Stimulated activated CD4-positive, alpha-beta T cell treated with anti-CD3 and anti-CD28 coated beads, Interleukin-4, amount 100 ng/mL, for 24 hours (primary cell): ENCODE results near the gene HS6ST2.
A peak's percentile ranks its signal among the peaks of the same experiment; 100 is the strongest.

ENCODE experiments used
- DNase-seq: peaks from one replicate; pipeline ENCODE4 v3.0.0-alpha.2; 2020

The HS6ST2 gene

DNA sequence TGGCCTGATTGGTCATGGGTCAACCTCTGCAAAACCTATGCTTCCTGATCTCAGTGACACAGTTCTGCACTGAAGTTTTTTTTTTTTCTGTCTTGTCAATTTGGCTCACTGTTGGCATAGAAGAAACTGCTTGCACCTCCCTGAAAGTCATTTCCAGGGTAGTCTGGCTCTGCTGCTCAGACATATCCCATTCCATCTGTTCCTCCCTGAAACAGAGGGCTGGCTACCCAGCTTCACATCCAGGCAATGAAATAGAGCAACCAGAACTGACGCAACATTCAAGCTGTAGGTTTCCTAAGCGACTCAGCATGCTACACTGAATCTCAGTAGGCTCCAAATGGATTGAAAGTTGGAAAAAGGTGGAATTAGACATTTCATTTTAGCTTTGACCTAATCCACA, 292.8 kb downstream of the HS6ST2 start:
- DNase-seq: no peak

DNA sequence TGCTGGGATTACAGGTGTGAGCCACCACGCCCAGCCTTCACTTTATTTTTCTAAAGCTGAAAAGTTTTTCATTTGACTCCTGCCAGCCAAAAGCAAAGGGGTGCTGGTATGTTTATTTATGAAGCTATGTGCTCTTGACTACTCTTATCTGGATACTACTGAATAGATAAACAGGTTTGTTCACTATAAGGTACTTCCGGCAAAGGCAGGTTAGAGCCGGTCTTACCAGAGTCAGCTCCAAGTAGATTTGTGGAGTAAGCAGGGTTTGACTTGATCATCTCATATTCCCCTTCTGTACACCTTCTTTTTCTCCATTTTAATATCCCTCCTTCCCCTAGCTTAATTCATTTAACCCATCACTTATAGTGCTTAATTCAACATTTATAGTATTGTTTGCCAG, 294.2 kb downstream of the HS6ST2 start:
- no peak for DNase-seq

DNA sequence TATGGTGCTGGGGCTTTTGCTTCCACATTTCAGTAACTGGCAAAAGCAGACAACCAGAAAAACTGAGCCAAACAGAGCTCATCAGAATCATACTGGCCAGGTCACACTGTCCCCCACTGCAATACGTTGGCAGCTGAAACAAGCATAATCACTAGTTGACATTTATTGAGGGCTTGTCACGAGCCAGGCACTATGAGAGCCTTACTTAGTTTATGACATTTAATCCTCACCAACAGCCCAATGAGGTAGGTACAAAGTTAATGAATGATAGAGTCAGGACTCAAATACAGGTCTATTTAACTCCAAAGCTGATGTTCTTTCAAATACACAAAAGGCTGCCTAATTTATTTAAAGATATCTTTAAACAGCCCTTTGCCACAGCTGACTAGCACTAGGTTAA, 295.6 kb downstream of the HS6ST2 start:
- DNase-seq: no peak

DNA sequence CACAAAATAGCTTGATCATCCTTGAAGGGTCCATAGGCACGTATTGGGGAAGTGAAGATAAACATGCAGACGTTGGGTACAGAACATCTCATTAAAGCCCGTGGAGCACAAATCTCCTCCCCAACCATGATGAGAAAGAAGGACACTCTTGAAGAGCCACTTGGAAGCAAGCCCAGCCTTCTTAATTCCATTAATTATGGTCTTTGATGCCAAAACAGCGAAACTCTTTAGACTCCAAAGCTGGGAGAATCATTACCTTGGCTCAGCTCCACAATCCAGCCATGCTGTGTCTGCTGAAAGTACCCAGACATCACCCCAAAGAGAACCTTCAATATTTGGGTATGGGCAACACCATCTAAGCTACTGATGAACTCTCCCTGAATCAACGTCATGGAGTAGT, 300.6 kb downstream of the HS6ST2 start:
- no peak for DNase-seq

DNA sequence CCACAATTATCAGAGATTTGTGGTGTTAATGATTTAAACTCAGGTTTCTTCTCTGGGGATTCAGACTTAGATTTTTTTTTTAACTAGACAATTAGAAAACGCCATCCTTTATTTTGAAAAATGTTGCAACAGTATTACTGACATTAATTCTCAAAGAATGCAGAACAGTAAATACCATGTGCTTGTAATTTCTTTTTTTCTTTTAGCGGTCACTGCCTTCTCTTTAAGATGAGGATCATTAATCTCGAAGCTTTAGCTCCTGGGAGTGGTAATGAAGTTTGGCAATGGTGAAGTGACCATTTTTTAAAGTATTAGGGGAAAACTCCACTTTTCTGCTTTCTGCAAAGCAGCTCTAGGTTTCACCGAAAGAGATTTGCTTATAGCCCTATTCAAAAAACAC, 305.6 kb downstream of the HS6ST2 start:
- DNase-seq: no peak

DNA sequence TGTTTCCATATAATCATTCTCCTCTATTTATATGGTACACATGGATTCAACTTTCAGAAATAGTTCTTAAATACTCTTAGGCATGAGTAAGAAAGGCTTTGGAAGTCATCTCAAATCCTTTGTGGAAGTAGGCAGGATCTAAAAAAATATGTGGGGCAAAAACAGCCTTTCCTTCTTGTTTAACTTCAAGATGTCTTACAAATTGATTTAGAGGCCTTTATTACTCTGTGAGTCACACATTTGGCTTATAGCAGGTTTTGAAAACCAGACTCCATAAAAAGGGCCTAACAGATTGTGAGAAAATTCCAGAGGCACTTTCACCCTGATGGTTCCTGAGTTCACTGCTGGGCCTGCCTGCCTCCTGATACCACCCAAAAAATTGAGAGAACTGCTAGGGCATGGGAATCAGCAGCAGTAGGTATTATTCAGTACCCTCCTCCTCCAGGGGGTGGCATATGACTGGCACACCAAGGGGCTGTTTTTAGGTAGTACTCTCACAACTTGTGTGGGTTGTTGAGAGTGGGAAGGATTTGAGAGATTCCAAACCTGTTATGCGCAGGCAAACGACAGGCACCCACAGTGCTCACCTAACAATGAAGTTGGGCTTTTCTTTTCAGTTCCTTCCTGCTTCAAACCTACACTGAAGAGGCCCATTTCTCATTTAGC, 306.9 kb downstream of the HS6ST2 start:
- DNase-seq: no peak

DNA sequence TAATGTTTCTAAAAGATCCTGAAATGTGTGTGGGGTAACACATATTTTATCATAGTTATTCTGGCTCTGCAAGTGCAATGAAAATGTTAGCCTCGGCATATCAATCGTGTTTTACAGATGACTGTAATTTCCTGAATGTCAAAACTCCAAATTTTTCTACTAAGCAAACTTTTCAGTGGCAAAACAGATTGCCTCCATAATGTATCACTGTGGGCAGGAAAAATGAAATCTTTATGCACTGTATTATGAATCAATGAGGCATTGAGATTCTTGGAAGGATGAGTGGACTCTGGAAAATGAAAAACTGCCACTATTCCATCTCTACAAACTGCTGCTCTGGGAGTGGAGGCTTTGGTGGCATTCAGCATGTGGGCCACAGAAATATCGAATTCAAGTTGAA, 309.5 kb downstream of the HS6ST2 start:
- no peak for DNase-seq

DNA sequence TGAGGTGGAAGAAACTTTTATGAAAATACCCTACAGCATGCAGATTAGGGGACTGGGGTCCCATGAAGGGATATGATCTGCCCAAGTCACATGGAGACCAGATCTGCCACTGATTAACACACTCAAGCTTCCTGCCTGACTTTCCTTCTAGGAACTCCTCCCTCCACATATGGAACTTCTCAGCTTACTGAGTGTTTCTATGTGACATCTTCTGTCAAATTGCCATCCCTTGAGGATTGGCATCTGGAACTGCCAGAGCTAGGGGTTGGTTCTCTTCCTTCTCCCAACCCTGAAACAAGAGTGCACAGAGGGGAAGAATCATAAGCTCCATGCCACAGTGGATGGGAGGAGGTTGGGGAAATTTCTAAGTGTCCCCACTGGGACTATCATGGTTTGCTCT, 319.0 kb downstream of the HS6ST2 start:
- no peak for DNase-seq

DNA sequence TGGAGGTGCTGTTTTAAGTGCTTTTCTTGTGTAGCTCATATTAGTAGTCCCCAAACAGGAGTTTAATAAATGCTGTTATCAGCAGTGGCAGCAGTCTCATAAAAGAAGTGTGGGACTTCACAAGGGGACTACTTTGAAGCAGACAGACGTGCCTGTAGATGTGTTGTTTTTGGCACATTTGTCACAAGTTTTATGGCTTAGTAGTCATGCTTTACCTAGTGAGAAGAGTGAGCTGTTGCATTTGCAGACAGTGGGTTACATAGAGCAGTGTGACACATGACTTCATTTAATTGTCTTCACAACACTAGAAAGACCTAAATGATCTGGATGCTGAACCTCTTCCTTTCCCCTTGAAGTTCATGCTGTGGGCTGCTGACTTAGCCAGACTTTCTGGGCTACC, 320.1 kb downstream of the HS6ST2 start:
- no peak for DNase-seq

DNA sequence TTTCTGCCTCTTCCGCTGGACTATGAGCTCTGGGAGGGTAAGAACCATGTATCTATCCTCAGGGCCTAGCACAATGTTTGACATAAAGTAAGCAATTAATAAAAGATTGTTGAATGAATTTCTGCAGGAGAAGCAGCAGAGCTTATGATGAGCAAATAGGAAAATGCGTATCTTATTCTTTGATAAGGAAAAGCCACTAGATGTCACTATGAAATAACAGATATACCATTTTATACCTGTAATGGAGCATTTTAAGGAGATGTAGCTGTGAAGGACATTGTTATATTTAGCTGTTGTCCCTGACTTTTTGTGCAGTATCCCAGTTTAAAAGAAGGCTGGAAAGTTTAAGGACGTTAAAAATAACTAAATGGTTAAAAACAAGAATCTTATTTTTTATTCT, 322.3 kb downstream of the HS6ST2 start:
- DNase-seq: no peak

DNA sequence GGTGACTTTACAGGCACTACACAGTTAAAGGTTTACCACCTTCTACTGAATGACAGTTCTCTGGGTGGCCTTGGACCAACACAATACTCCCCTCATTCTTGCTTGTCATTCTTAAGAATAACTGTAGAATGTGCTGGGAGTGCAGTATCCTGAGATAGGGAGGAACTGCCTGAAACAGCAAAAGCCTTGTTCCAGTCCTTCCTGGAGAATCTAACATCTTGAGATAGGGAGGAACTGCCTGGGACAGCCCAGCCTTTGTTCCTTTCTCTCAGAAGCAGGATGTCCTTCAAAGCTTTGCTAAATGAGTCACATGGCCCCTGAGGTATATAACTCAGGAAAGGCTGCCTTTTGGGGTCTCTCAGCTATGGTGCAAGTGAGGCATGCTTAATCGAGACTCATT, 323.9 kb downstream of the HS6ST2 start:
- no peak for DNase-seq

DNA sequence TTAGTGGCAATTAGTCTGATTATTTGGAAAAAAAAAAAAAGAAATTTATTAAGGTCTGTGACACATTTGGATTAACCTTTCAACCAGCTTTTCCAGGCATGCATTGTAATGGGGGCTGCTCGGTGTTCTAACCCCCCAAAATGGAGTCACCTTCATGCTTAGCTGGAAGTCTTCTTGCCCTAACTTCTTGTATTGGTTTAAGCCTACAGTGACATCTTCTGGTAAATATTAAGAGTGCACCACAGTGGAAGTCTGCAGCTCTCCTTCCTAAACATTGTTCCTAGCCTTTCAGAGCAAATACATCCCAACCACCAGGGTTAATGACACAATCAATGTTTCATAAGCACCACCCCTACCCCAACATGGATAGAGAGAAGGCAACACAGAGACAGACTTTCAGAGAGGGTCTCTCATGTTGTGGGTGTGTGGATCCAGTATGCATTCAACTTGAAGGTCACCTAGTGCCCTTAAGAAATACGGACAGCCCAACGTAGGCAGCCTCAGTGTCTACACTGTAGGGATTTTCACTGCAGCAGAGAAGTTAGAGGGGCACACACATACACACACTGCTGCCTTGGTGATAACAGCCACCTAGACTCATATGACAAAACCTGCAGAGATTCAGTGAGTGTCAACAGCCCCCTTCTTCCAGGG, 326.7 kb downstream of the HS6ST2 start:
- no peak for DNase-seq

DNA sequence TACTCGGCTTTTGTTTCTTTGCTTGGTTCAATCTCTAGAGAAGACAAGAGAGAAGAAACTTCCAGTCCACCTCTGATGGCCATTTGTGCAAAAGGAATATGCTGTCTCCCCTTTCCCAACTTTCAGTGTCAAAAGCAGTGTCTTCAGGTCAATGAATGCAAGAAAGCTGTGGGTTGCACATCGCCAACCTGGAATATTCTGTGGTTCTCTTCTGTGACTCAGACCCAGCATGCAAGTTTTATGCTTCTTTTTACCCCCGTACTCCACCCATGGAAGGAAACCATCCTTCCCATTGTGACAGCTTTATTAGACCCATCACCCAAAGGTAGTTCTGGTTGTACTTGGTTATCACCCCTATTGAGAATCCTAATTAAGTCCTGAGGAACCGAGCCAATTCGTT, 334.0 kb downstream of the HS6ST2 start:
- no peak for DNase-seq

DNA sequence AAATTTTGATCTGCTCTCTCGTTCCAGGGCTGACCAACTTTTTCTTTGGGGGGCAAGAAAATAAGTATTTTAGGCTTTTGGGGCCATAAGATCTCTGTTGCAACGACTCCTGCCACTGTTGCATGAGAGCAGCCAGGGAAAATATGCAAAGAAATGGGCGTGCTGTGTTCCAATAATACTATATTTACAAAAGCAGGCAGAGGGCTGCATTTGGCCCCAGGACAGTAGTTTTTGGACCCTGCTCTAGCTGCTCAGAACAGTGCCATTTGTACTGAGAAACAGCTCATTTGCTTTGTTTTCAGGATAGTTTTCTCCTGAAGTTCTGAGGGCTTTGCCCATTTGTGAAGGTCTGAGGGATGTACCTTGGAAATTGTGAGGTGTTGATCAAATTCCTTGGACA, 334.5 kb downstream of the HS6ST2 start:
- DNase-seq: no peak

DNA sequence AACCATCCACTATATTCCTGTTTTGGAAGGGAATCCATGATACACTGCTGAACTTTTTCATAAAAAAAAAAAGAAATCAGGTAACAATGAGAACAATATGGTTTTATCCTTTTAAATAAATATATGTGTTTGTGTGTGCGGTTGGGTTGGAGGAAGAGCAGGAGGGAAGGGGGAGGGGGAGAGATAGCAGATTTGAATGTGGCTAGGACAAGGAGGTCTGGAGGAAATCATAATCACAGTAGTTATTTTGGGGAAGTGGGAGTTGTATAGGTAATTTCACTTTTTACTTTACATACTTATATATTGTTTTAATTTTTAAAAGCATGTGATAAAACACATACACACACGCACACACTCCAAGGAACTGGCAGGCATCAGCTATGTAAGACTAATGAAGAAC, 335.1 kb downstream of the HS6ST2 start:
- DNase-seq: no peak

DNA sequence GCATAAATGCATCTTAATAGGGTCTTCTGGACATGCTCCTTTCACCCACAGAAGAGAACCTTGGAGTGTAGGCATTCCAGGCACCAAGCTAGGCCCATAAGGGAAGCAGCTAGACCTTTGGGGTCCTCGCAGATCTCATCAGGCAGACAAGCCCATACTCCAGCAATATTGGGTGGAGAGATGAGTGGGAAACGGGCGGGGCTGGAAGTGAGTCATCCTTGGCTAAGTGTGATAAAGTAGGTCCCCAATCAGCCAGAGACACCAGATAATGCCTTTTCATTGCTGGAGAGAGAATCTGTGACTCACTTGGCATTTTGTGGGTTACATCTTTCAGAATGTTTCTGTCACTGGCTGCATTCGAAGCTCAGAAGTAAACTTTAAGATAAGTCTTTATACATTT, 336.3 kb downstream of the HS6ST2 start:
- DNase-seq: peak; percentile 47

DNA sequence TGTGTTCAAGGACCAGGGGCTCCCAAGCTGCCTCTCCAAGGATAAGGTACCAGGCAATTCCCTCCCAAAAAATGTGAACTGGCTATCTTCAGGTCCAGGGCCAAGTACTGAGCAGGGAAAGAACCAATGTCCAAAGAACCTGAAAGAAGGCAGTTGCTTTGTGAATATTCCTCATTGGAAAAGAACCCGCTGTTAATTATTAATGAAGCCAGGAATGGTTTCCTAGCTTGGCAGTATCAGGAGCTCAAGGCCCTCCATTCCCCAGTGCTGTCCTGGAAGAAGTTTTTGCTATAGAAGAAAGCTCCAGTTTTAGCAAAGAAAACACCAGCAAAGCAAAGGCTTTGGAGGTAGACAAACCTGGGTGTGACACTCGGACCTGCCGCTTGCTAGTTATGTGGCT, 339.6 kb downstream of the HS6ST2 start:
- DNase-seq: no peak

DNA sequence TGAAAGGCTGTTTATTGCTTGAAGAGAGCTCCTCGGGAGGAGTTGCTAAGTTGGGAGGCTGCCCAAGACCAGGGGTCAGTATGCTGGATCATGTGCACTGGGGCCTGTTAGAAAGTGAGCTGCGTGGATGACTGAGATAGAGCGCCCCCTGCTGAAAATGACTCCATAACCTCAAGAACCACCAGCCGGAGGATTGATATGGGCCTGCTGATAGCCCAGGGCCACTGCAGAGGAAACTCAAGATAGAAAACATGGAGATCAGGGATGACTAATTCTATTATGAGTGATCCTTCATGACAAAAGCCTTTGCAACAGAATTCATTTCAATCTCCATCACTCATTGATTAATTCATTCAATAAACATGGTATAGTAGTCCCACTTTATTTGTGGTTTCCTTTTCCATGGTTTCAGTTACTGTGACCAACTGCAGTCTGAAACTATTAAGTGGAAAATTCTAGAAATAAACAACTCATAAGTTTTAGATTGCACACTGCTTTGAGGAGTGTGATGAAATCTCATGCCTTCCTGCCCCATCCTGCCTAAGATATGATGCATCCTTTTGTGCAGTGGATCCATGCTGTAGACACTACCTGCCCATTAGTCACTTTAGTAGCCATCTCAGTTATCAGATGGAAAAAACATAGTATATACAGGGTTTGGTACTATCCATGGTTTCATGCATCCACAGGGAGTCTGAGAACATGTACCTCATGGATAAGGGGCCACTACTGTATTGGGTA, 342.9 kb downstream of the HS6ST2 start:
- peak; percentile 40 for DNase-seq

DNA sequence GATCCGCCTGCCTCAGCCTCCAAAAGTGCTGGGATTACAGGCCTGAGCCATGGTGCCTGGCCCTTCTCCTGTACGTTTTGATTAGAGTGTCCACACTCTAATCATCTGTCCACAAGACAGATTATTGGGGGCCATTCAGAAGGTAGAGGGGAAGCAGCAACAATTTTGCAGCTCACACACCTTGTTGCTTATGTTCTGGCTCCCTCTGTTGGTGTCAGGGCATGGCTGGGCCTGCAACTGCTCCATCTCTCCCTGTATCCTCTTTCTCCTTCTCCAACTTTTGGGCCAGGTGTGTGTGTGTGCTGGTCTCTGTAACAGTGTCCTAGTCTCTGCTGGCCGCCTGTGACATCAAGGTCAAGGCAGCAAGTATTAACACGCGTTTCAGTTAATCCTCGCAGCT, 344.1 kb downstream of the HS6ST2 start:
- no peak for DNase-seq

DNA sequence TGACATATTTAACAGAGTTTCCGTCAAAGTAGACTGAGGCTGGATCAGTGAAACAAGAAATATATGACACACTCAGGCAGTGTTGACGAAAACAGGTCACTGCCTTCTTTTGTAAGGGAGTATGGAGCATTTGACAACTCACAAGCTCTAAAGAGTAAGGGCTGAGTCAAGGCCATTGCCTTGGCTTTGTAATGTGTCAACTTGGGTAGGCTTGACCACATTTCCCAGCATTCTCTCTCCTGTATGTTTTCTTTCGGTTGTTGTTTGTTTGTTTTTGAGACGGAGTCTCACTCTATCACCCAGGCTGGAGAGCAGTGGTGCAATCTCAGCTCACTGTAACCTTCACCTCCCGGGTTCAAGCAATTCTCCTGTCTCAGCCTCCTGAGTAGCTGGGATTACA, 344.6 kb downstream of the HS6ST2 start:
- DNase-seq: no peak

DNA sequence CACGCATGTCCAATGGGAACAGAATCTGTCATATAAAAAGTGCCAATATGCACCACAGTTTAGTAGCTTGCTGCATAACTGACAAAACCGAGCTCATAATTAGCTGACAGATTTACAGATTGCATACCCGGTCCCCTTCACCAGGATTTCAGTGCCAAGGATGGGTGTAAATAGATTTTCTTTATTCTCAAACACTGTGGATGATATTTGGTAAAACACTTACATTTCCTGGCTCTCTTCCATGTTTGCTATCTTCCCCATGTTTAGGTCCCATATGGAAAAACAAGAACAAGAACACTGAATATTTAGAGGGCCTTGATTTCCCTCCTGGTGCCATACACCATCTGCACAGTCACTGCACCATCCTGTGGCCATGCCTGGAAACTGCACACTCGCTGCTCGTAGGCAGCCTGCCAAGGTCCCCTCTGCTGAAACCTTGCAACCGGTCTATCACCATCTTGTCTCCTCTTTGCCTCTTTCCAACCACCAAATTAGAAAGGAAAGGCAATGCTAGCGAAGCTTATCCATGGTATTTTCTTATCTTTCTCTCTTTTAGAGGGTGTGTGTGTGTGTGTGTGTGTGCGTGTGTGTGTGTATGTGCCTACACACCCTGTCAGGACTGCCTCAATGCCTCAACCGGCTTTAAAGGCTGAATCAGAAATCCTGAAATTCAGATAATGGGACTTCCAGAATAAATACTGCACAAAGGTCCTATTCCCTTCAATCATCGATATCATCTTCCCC, 345.4 kb downstream of the HS6ST2 start:
- DNase-seq: peak; percentile 33

DNA sequence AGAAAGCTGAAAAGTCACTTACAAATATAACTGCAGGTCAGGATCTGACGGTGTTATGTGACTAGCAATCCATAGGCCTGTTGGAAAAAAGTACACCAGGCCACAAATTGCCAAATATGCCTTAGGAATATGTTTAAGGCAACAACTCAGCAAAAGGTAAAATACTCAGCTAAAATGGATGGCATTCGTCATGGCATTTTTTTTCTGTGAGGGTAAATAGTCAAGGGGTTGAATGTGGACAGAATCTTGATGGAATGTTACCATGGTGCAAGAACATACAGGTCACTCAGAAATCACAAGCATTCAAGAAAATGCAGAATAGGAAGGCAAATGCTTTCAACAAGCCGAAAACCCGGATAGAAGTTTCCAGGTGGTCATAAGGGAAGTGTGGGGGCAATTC, 347.9 kb downstream of the HS6ST2 start:
- no peak for DNase-seq

DNA sequence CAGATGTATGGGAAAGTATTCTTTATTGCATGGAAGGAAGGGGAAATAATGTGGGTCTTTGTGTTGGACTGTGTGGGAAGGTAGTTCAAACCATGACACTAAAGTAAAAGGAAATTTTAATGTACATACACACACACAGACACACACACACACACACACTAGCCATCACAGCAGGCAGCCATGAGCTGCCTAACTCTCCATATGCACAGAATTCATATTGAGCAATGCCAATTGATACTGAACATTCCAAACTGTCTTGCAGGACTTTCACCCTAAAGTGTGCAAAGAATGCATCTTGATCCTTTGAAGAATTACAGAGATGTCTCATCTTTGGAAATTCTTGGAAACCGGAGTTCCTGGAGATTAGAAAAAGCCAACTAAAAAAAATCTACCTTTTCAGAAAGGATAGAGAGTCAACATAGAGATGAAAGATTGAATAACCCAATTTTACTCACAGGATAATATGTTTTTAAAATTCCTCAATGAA, 349.0 kb downstream of the HS6ST2 start:
- DNase-seq: no peak
